Measurements from ENCODE around the gene DYNLT4.
"Not testable (repeated sequence)": the region's sequence is repeated elsewhere in the genome, so short reads cannot be mapped to it uniquely, and the experiment has no call there.

Gene DYNLT4

GRCh38 chr1:44806704-44807363 lies at the start of gene DYNLT4:
Gene DYNLT4 (minus strand): TSS chr1:44807351. CDS start chr1:44806668, 683 bp downstream.
- DNase-seq, result no peak

GRCh38 chr1:44855742-44856141 lies 48.6 kb upstream of the DYNLT4 start:
- no peak for DNase-seq

- no peak for DNase-seq
These were observed 47.8 kb upstream of the DYNLT4 start for GRCh38 chr1:44854970-44855369.

- DNase-seq, result no peak
These were observed 46.0 kb upstream of the DYNLT4 start for GRCh38 chr1:44853201-44853600.

GRCh38 chr1:44851308-44851707 lies 44.2 kb upstream of the DYNLT4 start:
- DNase-seq, result no peak

- no peak for DNase-seq
These were observed 42.5 kb upstream of the DYNLT4 start for GRCh38 chr1:44849575-44850132.

- no peak for DNase-seq
These were observed 41.5 kb upstream of the DYNLT4 start for GRCh38 chr1:44848456-44849181.

- DNase-seq, result no peak
These were observed 40.7 kb upstream of the DYNLT4 start for GRCh38 chr1:44847845-44848244.

GRCh38 chr1:44846985-44847384 lies 39.8 kb upstream of the DYNLT4 start:
- DNase-seq, result no peak

GRCh38 chr1:44842862-44843655 lies 35.9 kb upstream of the DYNLT4 start, which contains the start of gene PTCH2:
Gene PTCH2 (minus strand): TSS chr1:44843253. CDS start chr1:44842932, 321 bp downstream.
- peak; percentile 60 for DNase-seq

GRCh38 chr1:44842486-44842861 lies 35.3 kb upstream of the DYNLT4 start:
- DNase-seq, result no peak

GRCh38 chr1:44839576-44839975 lies 32.4 kb upstream of the DYNLT4 start:
- no peak for DNase-seq

- DNase-seq, result not testable (repeated sequence)
These were observed 31.1 kb upstream of the DYNLT4 start for GRCh38 chr1:44838294-44838693.

- DNase-seq, result peak; percentile 42
These were observed 28.9 kb upstream of the DYNLT4 start for GRCh38 chr1:44835738-44836675.

- DNase-seq, result no peak
These were observed 27.2 kb upstream of the DYNLT4 start for GRCh38 chr1:44834328-44834727.

GRCh38 chr1:44832056-44832705 lies 25.0 kb upstream of the DYNLT4 start:
- no peak for DNase-seq

GRCh38 chr1:44831516-44831915 lies 24.4 kb upstream of the DYNLT4 start:
- DNase-seq, result no peak

GRCh38 chr1:44830900-44831304 lies 23.8 kb upstream of the DYNLT4 start:
- no peak for DNase-seq

- DNase-seq, result no peak
These were observed 22.6 kb upstream of the DYNLT4 start for GRCh38 chr1:44829506-44830384.

GRCh38 chr1:44828841-44829440 lies 21.8 kb upstream of the DYNLT4 start:
- no peak for DNase-seq
